BLaER1 treated with 17β-estradiol and CSF1 and Interleukin-3, amounts not matched to agents 10 nM and 100 nM (cell line): ENCODE results near the gene PRIMA1.

Experiments
- H3K27ac ChIP-seq, 11 experiments: shearing (Covaris generic); formaldehyde crosslinking; 2 replicates each; pipeline ENCODE4 v1.8.1; 2022
- H3K27me3 ChIP-seq, 11 experiments: shearing (Covaris generic); formaldehyde crosslinking; 2 replicates each; pipeline ENCODE4 v1.8.1; 2022
- H3K36me3 ChIP-seq, 11 experiments: shearing (Covaris generic); formaldehyde crosslinking; 2 replicates each; pipeline ENCODE4 v1.8.1; 2022
- H3K4me1 ChIP-seq, 10 experiments: shearing (Covaris generic); formaldehyde crosslinking; 2 replicates each; pipeline ENCODE4 v1.8.1; 2022
- H3K4me2 ChIP-seq, 11 experiments: shearing (Covaris generic); formaldehyde crosslinking; 2 replicates each; pipeline ENCODE4 v1.8.1; 2022
- H3K4me3 ChIP-seq, 10 experiments: shearing (Covaris generic); formaldehyde crosslinking; 2 replicates each; pipeline ENCODE4 v1.8.1; 2022
- H3K9ac ChIP-seq, 11 experiments: shearing (Covaris generic); formaldehyde crosslinking; 2 replicates each; pipeline ENCODE4 v1.8.1; 2022
- H3K9me3 ChIP-seq, 11 experiments: shearing (Covaris generic); formaldehyde crosslinking; replicated peaks in 1 of 11; 2 replicates each; pipeline ENCODE4 v1.8.1; 2022
- H4K20me1 ChIP-seq, 11 experiments: shearing (Covaris generic); formaldehyde crosslinking; 2 replicates each; pipeline ENCODE4 v1.8.1; 2022
- Cebpa-rat ChIP-seq, 11 experiments: shearing (Covaris generic); IDR thresholded peaks; 2 replicates each; pipeline ENCODE4 v1.8.1; 2022

Gene PRIMA1

DNA sequence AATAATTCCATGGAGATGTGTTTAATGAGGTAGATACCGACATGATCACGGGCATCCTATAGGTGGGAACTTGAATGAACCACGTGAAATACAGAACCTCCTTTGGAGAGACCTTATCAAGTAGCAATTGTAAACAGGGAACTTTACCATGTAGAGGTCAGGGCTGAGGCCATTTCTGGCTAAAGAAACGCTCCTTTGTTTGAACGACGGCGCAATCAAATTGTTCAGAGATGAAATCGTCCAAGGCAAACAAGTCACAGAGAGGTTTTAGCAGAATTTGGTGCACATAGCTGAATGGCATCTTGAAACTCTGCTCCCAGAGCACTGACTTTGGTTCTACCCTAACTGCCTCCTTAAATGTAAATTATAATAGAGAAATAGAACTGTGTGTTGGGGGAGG, 9.8 kb downstream of the PRIMA1 start:
- Histone ChIP-seq H3K27me3 (no peaks in the 10 kb centered on the region), H3K9me3 (no peaks in the 10 kb centered on the region), H3K27ac (no peak overlapping the region), H3K4me3 (no peak overlapping the region), H4K20me1 (no peaks in the 10 kb centered on the region), H3K4me1 (no peaks in the 10 kb centered on the region), H3K4me2 (no peak overlapping the region), H3K36me3 (no peaks in the 10 kb centered on the region), H3K9ac (no peak overlapping the region)
- no peak for TF ChIP-seq Cebpa-rat (IDR thresholded peaks at IDR 0.05)

DNA sequence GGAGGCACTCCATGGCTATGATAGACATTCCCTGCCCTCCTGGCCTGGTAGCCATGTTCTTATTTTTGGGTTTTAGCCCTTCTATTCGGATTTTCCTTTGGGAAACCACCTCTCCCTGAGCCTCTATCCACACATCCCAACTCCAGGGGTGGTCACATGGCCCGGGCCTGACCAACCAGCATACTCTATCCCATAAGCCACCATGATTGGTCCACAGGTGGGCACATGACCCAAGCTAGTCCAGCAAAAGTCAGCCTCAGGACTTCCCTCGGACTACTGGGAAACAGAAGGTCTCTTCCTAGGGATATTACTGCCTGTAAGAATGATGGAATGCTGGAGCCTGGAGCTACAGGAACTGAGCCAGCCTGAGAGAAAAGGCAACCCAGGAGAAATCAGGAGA, 12.5 kb downstream of the PRIMA1 start:
- H3K9me3 ChIP-seq: no peaks in the 10 kb centered on the region
- H4K20me1 ChIP-seq: no peaks in the 10 kb centered on the region
- TF ChIP-seq Cebpa-rat (IDR thresholded peaks at IDR 0.05): no peak
- no peak overlapping the region for H3K4me3 ChIP-seq
- no peaks in the 10 kb centered on the region for H3K4me1 ChIP-seq
- H3K9ac ChIP-seq: no peak overlapping the region
- no peak overlapping the region for H3K4me2 ChIP-seq
- no peak overlapping the region for H3K27ac ChIP-seq
- H3K36me3 ChIP-seq: no peaks in the 10 kb centered on the region
- no peaks in the 10 kb centered on the region for H3K27me3 ChIP-seq

DNA sequence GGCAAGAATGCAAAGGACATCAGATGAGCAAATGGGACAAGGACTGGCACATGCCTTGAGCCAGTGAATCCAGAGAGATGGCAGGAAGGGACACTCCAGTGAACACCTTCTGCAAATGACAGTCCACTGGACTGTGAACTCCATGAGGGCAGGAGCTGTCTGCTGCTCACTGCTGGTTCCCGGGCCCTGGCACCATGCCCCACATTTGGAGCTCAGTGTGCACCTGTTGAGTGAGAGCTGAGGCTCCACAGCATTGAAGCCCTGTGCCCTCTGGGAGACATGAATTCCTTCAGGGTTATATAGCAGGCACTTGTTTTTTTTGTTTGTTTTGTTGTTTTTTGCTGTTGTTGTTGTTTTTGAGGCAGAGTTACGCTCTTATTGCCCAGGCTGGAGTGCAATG, 13.1 kb downstream of the PRIMA1 start:
- Histone ChIP-seq H3K27ac (no peak overlapping the region), H3K4me1 (no peaks in the 10 kb centered on the region), H3K36me3 (no peaks in the 10 kb centered on the region), H3K9me3 (no peaks in the 10 kb centered on the region), H3K9ac (no peak overlapping the region), H3K27me3 (no peaks in the 10 kb centered on the region), H4K20me1 (no peaks in the 10 kb centered on the region), H3K4me2 (no peak overlapping the region), H3K4me3 (no peak overlapping the region)
- TF ChIP-seq Cebpa-rat (IDR thresholded peaks at IDR 0.05): no peak

DNA sequence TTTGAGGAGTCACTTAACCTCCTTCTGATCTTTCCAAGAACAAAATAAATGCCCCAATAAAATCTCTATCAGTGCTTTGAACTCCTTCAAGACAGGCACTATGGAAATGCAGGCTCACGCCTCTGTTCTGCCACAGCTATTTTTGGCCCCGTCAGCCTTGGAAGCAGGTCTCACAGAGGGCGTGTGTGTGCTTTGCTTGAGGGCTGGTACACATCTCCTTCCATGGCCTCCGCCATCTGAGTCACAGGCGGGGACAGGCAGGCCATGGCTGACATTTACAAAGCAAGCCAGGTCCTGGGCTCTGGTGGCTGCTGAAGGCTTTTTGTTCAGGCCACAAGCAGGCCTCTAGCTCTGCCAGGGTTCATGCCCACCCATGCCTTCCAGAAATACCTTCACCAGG, 16.0 kb downstream of the PRIMA1 start:
- H3K27ac ChIP-seq: no peak overlapping the region
- no peak overlapping the region for H3K4me3 ChIP-seq
- no peak overlapping the region for H3K4me2 ChIP-seq
- no peaks in the 10 kb centered on the region for H3K9me3 ChIP-seq
- no peaks in the 10 kb centered on the region for H3K27me3 ChIP-seq
- H4K20me1 ChIP-seq: no peaks in the 10 kb centered on the region; a peak in 1 of 22 replicates
- TF ChIP-seq Cebpa-rat (IDR thresholded peaks at IDR 0.05): no peak
- no peaks in the 10 kb centered on the region for H3K4me1 ChIP-seq
- H3K36me3 ChIP-seq: no peaks in the 10 kb centered on the region
- H3K9ac ChIP-seq: no peak overlapping the region

DNA sequence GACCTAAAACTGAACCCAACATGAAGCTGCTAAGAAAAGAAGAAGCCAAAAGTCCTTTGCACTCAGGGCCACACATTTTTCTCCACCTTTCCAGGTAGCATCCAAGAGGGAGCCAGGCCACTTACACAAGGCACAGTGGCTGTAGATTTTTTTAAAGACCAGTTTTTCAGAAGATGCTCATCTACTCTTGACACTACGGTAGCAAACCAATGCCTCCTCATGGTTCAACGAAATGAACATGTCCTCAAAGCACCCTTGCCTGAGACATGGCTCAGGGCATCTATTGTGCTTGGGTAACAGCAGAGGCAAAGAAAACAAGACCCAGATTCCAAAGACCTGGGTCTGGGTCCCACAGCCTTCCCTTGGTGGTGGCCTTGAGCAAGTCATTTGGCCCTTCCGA, 22.3 kb downstream of the PRIMA1 start:
- H3K27me3 ChIP-seq: no peaks in the 10 kb centered on the region
- H3K36me3 ChIP-seq: no peaks in the 10 kb centered on the region
- no peak for TF ChIP-seq Cebpa-rat (IDR thresholded peaks at IDR 0.05)

DNA sequence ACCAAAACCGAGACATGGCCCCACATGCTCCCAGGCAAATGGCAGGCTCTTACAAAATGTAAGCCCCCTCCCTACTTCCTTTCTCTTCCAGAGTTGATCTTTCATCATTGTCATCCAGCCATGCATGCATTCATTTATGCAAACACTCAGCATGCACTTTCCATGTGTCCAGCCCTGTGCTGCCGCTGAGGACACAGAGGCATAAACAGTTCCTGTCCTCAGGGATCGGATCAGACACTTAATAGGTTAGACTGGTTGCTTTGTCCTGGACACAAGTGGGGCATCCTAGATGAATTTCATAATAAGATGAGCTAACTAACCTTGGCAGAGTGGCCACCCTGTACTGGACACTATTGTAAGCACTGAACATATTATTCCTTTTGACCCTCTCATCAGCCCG, 23.1 kb downstream of the PRIMA1 start:
- H3K4me2 ChIP-seq: peak overlapping the region in 5 of 11 experiments; percentile 6 to 28 (median 21); a peak in 7 of 22 replicates
- no peaks in the 10 kb centered on the region for H3K9me3 ChIP-seq
- no peak overlapping the region for H3K4me3 ChIP-seq
- H3K27ac ChIP-seq: no peak overlapping the region
- H3K4me1 ChIP-seq: peaks cover 0 to 27% (median 10%) of the 10 kb centered on the region in 10 experiments; a peak in 14 of 20 replicates
- TF ChIP-seq Cebpa-rat (IDR thresholded peaks at IDR 0.05): no peak
- H3K27me3 ChIP-seq: no peaks in the 10 kb centered on the region
- no peak overlapping the region for H3K9ac ChIP-seq
- H3K36me3 ChIP-seq: no peaks in the 10 kb centered on the region
- no peaks in the 10 kb centered on the region; a peak in 1 of 22 replicates for H4K20me1 ChIP-seq

More for the DNA sequence above, 22.3 kb downstream of the PRIMA1 start:
- peaks cover 0 to 21% (median 3%) of the 10 kb centered on the region in 10 experiments; a peak in 2 of 20 replicates for H3K4me1 ChIP-seq
- H3K9me3 ChIP-seq: no peaks in the 10 kb centered on the region
- no peaks in the 10 kb centered on the region; a peak in 1 of 22 replicates for H4K20me1 ChIP-seq
- H3K9ac ChIP-seq: no peak overlapping the region
- no peak overlapping the region for H3K4me2 ChIP-seq
- no peak overlapping the region for H3K4me3 ChIP-seq
- H3K27ac ChIP-seq: no peak overlapping the region

DNA sequence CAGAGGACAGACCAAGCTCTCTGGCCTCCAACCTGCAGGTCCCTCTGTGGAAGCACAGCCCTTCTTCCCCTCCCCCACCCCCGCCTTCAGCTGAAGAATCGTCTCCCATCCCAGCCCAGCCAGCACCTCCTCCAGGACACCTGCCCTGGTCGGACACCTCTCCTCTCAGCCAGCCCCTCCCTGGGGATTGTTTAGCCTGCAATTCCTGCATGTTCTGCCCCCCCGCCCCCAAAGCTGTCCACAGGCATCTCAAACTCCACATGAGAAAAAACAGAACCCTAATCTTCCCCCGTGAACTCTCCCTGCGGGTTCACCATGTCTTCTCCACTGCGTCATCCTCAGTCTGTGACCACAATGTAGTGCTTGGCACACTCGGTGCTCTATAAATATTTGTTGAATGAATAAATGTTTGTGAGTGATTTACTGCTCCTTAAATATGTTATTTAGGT, 24.1 kb downstream of the PRIMA1 start:
- no peaks in the 10 kb centered on the region for H3K9me3 ChIP-seq
- H3K4me2 ChIP-seq: peak overlapping the region in 2 of 11 experiments; percentile 10 to 26; a peak in 3 of 22 replicates
- H4K20me1 ChIP-seq: no peaks in the 10 kb centered on the region; a peak in 1 of 22 replicates
- no peaks in the 10 kb centered on the region for H3K27me3 ChIP-seq
- H3K36me3 ChIP-seq: no peaks in the 10 kb centered on the region
- no peak overlapping the region for H3K9ac ChIP-seq
- H3K4me1 ChIP-seq: peaks cover 0 to 36% (median 19%) of the 10 kb centered on the region in 10 experiments; a peak in 16 of 20 replicates
- H3K27ac ChIP-seq: no peak overlapping the region
- no peak overlapping the region for H3K4me3 ChIP-seq
- no peak for TF ChIP-seq Cebpa-rat (IDR thresholded peaks at IDR 0.05)

DNA sequence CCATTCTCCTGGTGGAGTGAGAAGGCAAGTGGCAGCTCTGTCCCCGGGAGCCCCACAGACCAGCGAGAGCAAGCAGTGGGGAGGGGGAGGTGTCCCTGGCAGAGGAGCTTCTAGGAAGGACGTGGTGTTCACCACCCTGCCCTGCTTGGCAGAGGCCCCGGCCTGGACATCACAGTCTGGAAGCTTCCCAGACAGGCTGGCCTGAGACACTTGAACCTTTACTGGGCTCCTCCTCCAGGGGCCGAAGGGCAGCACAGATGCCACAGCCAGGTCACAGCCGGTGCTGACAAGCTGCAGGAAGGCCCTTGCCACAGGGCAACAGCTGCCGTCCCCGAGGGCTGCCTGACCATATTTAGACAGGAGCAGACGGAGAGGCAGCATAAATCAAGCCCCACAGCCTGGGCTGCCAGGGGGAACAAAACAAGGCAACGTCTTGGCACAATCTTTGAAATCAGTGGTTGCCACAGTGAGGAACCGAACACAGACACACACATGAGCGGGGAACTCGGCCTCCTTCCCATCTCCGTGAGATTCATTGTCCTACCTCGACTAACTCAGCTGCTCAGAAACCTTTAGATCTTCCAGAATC, 28.5 kb downstream of the PRIMA1 start:
- H3K27ac ChIP-seq: peak overlapping the region in 3 of 11 experiments; percentile 4 to 40 (median 35); a peak in 4 of 22 replicates
- peak overlapping the region in 10 of 11 experiments; percentile 36 to 85 (median 68); a peak in 17 of 22 replicates for H3K4me2 ChIP-seq
- H3K36me3 ChIP-seq: no peaks in the 10 kb centered on the region
- peaks cover 0 to 52% (median 29%) of the 10 kb centered on the region in 10 experiments; a peak in 16 of 20 replicates for H3K4me1 ChIP-seq
- peak overlapping the region in 4 of 11 experiments; percentile 21 to 61 (median 44); a peak in 9 of 22 replicates for H3K9ac ChIP-seq
- no peaks in the 10 kb centered on the region for H4K20me1 ChIP-seq
- no peaks in the 10 kb centered on the region for H3K27me3 ChIP-seq
- peaks cover 0 to 9% (median 0%) of the 10 kb centered on the region in 11 experiments; a peak in 2 of 22 replicates for H3K9me3 ChIP-seq
- no peak for TF ChIP-seq Cebpa-rat (IDR thresholded peaks at IDR 0.05)
- H3K4me3 ChIP-seq: no peak overlapping the region

DNA sequence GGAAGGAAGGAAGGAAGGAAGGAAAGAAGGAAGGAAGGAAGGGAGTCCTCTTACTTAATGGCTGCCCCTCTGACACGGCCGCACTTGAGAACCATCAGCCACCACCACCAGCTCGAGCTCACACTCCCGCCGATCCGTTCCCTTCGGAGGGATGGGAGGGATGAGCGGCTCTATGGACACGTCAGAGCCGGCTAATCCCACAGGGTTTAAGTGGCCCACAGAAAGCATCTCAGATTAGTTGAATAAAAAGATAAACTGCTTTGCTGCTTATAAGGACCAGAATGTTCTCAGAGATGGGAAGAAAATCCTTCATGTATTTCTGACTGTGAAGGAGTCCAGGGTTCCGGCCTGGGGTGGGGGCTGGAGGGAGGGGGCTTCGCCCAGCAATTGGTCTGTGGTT, 31.1 kb downstream of the PRIMA1 start:
- Histone ChIP-seq H3K9ac (no peak overlapping the region), H3K4me3 (no peak overlapping the region), H3K27ac (no peak overlapping the region), H4K20me1 (no peaks in the 10 kb centered on the region), H3K36me3 (no peaks in the 10 kb centered on the region), H3K27me3 (no peaks in the 10 kb centered on the region), H3K4me1 (peaks cover 0 to 45% (median 35%) of the 10 kb centered on the region in 10 experiments; a peak in 16 of 20 replicates), H3K9me3 (peaks cover 0 to 9% (median 0%) of the 10 kb centered on the region in 11 experiments; a peak in 2 of 22 replicates), H3K4me2 (peak overlapping the region in 8 of 11 experiments; percentile 23 to 67 (median 43); a peak in 14 of 22 replicates)
- TF ChIP-seq Cebpa-rat (IDR thresholded peaks at IDR 0.05): no peak

DNA sequence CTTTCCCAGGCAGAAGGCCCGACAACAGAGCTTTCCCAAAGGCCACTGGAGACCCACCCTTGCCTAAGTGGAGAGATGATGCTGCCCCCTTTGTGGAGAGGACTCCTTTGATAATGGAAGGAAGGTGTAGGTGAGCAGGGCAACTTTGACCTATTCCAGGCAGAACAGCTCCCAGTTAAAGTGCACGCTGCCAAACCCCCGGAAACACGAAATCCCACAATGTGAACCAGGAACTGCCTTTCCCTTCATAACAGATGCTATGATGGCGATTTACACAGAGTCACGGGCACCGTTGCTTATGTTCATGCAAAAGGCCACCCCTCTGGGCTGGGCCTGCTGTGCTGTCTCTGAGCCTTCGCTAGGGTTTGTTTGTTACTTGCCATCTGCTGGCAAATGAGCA, 34.6 kb downstream of the PRIMA1 start:
- no peak for TF ChIP-seq Cebpa-rat (IDR thresholded peaks at IDR 0.05)
- Histone ChIP-seq H4K20me1 (no peaks in the 10 kb centered on the region), H3K4me3 (no peak overlapping the region), H3K9me3 (peaks cover 0 to 9% (median 0%) of the 10 kb centered on the region in 11 experiments; a peak in 2 of 22 replicates), H3K36me3 (no peaks in the 10 kb centered on the region), H3K27me3 (no peaks in the 10 kb centered on the region), H3K27ac (no peak overlapping the region), H3K4me2 (no peak overlapping the region), H3K9ac (no peak overlapping the region), H3K4me1 (peaks cover 0 to 27% (median 20%) of the 10 kb centered on the region in 10 experiments; a peak in 14 of 20 replicates)
